CD4-positive, alpha-beta T cell (primary cell): ENCODE data around the gene TMEM184C. TPM values are rescaled to one million over a fixed set of nuclear protein-coding genes. Genes with fewer than 3 reads are reported as not detected.

Experiments
- ATAC-seq: fragments of 200-7000 bp; cut with Tn5 transposase; one replicate; pipeline ENCODE4 v1.10.0; 2022; ENCODE audit warnings: mild to moderate bottlenecking; ENCODE audit not compliant: poor library complexity
- CTCF ChIA-PET: fragments of 350-600 bp; sonication (Branson Sonifier 250); formaldehyde crosslinking; loops from one replicate; lab custom pipeline; 2021; ENCODE audit warnings: antibody characterized with exemption, inconsistent platforms; lab: Charles Lee
- POLR2A ChIA-PET: fragments of 350-600 bp; sonication (Branson Sonifier 250); formaldehyde crosslinking; loops from one replicate; lab custom pipeline; 2021; ENCODE audit warnings: antibody characterized with exemption, inconsistent platforms; lab: Charles Lee
- DNase-seq, 14 experiments: peaks; one replicate each; pipeline ENCODE4 v3.0.0-alpha.2; 2013 to 2020; ENCODE audit warnings: mixed read lengths in 2 of 14
- H3K27ac ChIP-seq, 2 donors: one replicate each; pipeline versions ENCODE4 v1.5.1 to v1.7.0; 2013; ENCODE audit warnings: low read length in 2 of 2, low read depth in 1 of 2, mild to moderate bottlenecking in 1 of 2
- H3K27me3 ChIP-seq, 2 experiments: 1 replicate in 1 of 2; 2 replicates in 1 of 2; pipeline versions ENCODE4 v1.6.1 to v1.7.0; 2013; ENCODE audit warnings: low read length in 2 of 2, control low read depth in 1 of 2, mild to moderate bottlenecking in 1 of 2, moderate library complexity in 1 of 2; ENCODE audit not compliant: insufficient read depth in 2 of 2, control insufficient read depth in 1 of 2
- H3K36me3 ChIP-seq: one replicate; pipeline ENCODE4 v1.6.1; 2013; ENCODE audit warnings: low read length, control low read depth; ENCODE audit not compliant: insufficient read depth
- H3K4me1 ChIP-seq: one replicate; pipeline ENCODE4 v1.6.1; 2013; ENCODE audit warnings: low read length, control low read depth; ENCODE audit not compliant: insufficient read depth
- H3K4me3 ChIP-seq: one replicate; pipeline ENCODE4 v1.5.1; 2013; ENCODE audit warnings: mild to moderate bottlenecking, low read length, moderate library complexity
- H3K9me3 ChIP-seq, 2 experiments: 1 replicate in 1 of 2; 2 replicates in 1 of 2; pipeline versions ENCODE4 v1.6.1 to v1.7.0; 2013; ENCODE audit warnings: low read length in 2 of 2, mild to moderate bottlenecking in 2 of 2, control low read depth in 1 of 2, moderate library complexity in 1 of 2; ENCODE audit not compliant: control insufficient read depth in 1 of 2, insufficient read depth in 1 of 2
- H3K27ac Mint-ChIP-seq: one replicate; pipeline ENCODE4 v1.8.0; 2020; ENCODE audit warnings: mixed read lengths
- H3K27me3 Mint-ChIP-seq: one replicate; pipeline ENCODE4 v1.8.0; 2021; ENCODE audit warnings: mixed read lengths
- H3K36me3 Mint-ChIP-seq: one replicate; pipeline ENCODE4 v1.8.0; 2021; ENCODE audit warnings: low read depth, mixed read lengths
- H3K4me1 Mint-ChIP-seq: one replicate; pipeline ENCODE4 v1.8.0; 2021; ENCODE audit warnings: low read depth, mixed read lengths
- H3K4me3 Mint-ChIP-seq: one replicate; pipeline ENCODE4 v1.8.0; 2020; ENCODE audit warnings: mild to moderate bottlenecking, mixed read lengths
- H3K9me3 Mint-ChIP-seq: one replicate; pipeline ENCODE4 v1.8.0; 2020; ENCODE audit warnings: mixed read lengths
- intact Hi-C, 2 experiments: fragments of 100-400 bp; cut with DNase I in 1 of 2; cut with micrococcal nuclease in 1 of 2; formaldehyde crosslinking; loops; one replicate each; pipeline versions ENCODE4 v1.15.1 to v1.9.0; 2023 to 2025; cut with DNase I, micrococcal nuclease
- total RNA-seq, 174 experiments: library from RNA in 2 of 174; stranded (reverse) in 2 of 174; gene quantifications; one replicate each; pipeline ENCODE4 v1.2.3 and lab custom pipeline; 2021 to 2026
- TF ChIP-seq, protein P1 (sequence below): fragments of 200-600 bp; IDR thresholded peaks from one replicate; pipeline ENCODE4 v1.8.0; 2022; ENCODE audit warnings: antibody characterized with exemption, mild to moderate bottlenecking

The TMEM184C gene
- total RNA-seq, 2 experiments from 2014 or later = 10.0 to 10.1 TPM

DNA sequence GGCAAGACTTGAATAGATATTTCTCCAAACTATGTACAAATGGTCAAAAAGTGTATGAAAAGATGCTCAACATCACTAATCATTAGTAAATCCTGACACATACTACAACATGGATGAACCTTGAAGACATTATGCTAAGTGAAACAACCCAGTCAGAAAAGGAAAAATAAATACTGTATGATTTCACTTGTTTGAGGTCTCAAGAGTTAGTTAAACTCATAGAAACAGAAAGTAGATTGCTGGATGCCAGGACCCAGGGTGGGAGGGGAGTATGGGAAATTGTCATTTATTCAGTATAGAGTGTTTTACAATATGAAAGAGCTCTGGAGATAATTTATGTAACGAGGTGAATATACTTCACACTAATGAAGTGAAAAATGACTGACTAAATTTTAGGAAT lies 34.4 kb downstream of the TMEM184C start:
- CTCF ChIA-PET = no interaction called here
- peaks cover 86% of the 10 kb centered on the region for H3K36me3 Mint-ChIP-seq

DNA sequence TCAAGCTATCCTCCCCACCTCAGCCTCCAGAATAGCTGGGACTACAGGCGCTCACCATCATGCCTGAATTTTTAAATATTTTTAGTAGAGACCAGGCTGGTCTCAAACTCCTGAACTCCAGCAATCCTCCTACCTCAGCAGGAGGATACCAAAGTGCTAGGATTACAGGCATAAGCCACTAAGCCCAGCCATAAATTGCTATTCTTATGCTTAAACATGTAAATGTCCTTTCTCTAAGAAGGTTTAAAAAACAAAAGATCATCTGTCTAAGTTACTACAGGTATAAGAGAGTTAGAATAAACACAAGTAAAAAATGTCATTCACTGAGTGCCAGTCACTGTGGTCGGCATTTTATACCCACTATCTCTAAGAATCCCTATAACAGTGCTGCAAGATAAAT lies 38.4 kb downstream of the TMEM184C start:
- Mint-ChIP-seq H3K27me3 (no peaks in the 10 kb centered on the region), H3K9me3 (no peaks in the 10 kb centered on the region), H3K4me1 (peaks cover 32% of the 10 kb centered on the region), H3K27ac (no peak overlapping the region), H3K36me3 (peaks cover 89% of the 10 kb centered on the region), H3K4me3 (no peak overlapping the region)
- intact Hi-C loops = no loop called here
- Histone ChIP-seq H3K4me3 (no peak overlapping the region), H3K27me3 (no peaks in the 10 kb centered on the region), H3K36me3 (peaks cover 40% of the 10 kb centered on the region), H3K27ac (no peak overlapping the region), H3K9me3 (no peaks in the 10 kb centered on the region), H3K4me1 (no peaks in the 10 kb centered on the region)
- POLR2A ChIA-PET = interaction anchor here (1.0 kb wide), 1 partner anchor 18 kb away, joined by 4 read pairs; no protein-coding TSS in a partner anchor
- DNase-seq (no peak), ATAC-seq (no peak)
- TF ChIP-seq, protein P1, sequence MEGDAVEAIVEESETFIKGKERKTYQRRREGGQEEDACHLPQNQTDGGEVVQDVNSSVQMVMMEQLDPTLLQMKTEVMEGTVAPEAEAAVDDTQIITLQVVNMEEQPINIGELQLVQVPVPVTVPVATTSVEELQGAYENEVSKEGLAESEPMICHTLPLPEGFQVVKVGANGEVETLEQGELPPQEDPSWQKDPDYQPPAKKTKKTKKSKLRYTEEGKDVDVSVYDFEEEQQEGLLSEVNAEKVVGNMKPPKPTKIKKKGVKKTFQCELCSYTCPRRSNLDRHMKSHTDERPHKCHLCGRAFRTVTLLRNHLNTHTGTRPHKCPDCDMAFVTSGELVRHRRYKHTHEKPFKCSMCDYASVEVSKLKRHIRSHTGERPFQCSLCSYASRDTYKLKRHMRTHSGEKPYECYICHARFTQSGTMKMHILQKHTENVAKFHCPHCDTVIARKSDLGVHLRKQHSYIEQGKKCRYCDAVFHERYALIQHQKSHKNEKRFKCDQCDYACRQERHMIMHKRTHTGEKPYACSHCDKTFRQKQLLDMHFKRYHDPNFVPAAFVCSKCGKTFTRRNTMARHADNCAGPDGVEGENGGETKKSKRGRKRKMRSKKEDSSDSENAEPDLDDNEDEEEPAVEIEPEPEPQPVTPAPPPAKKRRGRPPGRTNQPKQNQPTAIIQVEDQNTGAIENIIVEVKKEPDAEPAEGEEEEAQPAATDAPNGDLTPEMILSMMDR = no peak
- CTCF ChIA-PET = no interaction called here

More for the DNA sequence above, 34.4 kb downstream of the TMEM184C start:
- no peaks in the 10 kb centered on the region for H3K4me1 ChIP-seq
- H3K36me3 ChIP-seq = peaks cover 25% of the 10 kb centered on the region
- Mint-ChIP-seq H3K27me3 (no peaks in the 10 kb centered on the region), H3K27ac (no peak overlapping the region), H3K9me3 (no peaks in the 10 kb centered on the region), H3K4me3 (no peak overlapping the region), H3K4me1 (peaks cover 66% of the 10 kb centered on the region)
- intact Hi-C loops = no loop called here
- no peaks in the 10 kb centered on the region for H3K27me3 ChIP-seq
- no peak overlapping the region for H3K4me3 ChIP-seq
- DNase-seq (no peak), ATAC-seq (no peak)
- no peak overlapping the region for H3K27ac ChIP-seq
- TF ChIP-seq, protein P1 = no peak
- H3K9me3 ChIP-seq = no peaks in the 10 kb centered on the region
- POLR2A ChIA-PET = interaction anchor here (0.7 kb wide), 1 partner anchor 34 kb away, joined by 4 read pairs; the partner anchor contains the start of gene TMEM184C

DNA sequence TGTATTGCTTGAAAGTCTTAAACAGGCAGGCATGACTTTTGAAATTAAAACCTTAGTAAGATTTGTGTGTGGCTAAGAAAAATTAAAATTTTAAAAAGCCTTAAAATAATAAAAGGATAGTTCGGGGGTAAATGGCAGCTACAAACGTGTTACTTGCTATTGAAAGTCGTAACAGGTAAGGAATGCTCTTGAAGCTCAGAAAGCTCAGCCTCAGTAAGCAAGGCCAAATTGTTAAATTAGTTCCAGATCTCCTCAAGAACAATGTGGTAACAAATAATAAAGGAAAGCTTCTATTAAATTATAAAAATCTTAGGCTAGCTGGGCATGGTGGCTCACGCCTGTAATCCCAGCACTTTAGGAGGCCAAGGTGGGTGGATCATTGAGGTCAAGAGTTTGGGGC lies 41.3 kb downstream of the TMEM184C start:
- no peak for ATAC-seq
- H3K9me3 ChIP-seq = no peaks in the 10 kb centered on the region

More for the DNA sequence above, 41.3 kb downstream of the TMEM184C start:
- Histone ChIP-seq H3K4me1 (no peaks in the 10 kb centered on the region), H3K27ac (no peak overlapping the region), H3K27me3 (no peaks in the 10 kb centered on the region), H3K4me3 (no peak overlapping the region), H3K36me3 (peaks cover 35% of the 10 kb centered on the region)
- Mint-ChIP-seq H3K4me3 (no peak overlapping the region), H3K27me3 (no peaks in the 10 kb centered on the region), H3K36me3 (peaks cover 85% of the 10 kb centered on the region), H3K4me1 (peaks cover 12% of the 10 kb centered on the region), H3K27ac (no peak overlapping the region), H3K9me3 (no peaks in the 10 kb centered on the region)
- ChIA-PET CTCF (interaction anchor here (0.5 kb wide), 1 partner anchor 24 kb away, joined by 4 read pairs; no protein-coding TSS in a partner anchor), POLR2A (interaction anchor here (0.5 kb wide), 1 partner anchor 414 kb away, joined by 3 read pairs; no protein-coding TSS in a partner anchor)
- TF ChIP-seq, protein P1 = no peak
- DNase-seq = no peak
- intact Hi-C loops = no loop called here
